Measurements from ENCODE around the gene RALB. TPM values are rescaled to one million over a fixed set of nuclear protein-coding genes. Genes with fewer than 3 reads are reported as not detected.

Gene RALB
- polyA plus RNA-seq, 2 of the 4 experiments (the other 2 are of a cell fraction): 72.9 to 76.5 TPM

DNA sequence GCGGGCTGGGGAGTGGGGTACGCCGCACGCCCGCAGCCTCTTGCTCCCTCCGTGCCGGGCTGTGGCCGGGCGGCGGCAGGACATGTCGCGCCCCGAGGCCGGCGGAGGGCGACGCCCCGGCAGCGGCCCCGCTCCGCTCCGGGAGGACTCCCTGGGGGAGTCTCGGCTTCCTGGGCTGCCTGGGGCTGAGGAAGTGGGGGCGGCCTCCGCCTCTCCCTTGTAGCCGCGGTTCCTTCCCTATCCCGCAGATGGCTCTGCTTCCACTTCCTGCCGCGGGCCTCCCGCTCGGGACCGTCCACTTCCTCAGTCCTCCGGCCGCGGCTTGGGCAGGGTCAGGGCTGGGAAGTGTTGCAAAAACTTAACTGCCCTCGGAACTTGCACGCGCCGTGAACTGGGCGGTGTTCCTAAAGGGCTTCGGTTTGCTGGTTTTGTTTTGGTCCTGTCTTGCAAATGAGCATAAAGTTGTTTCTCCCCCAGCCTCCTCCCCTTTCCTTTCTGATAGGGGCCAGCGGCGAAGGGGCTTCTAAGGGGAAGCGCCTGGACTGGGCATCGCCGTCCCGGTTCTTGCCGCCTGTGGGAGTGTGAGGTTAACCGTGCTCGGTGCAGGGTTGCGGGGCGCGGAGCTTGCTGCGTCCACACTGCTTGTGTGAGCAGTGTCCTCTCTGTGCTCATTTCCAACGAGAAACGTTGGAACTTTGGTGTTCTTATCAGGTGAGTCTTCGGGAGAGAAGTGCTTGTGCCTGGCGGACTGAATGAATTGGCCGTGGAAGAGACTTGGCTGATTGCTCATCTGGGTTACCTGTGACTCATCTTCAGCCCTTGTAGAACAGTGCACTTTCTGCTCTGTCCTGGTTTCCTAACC is 600 bp downstream of the RALB start:
- Histone ChIP-seq H3K4me3 (peak overlapping the region; percentile 79), H3K4me2 (peak overlapping the region; percentile 82), H3K4me1 (peaks cover 11% of the 10 kb centered on the region), H3K27ac (peak overlapping the region; percentile 92 to 98), H3K9me3 (no peaks in the 10 kb centered on the region)
- no peak for FAIRE-seq
- ATAC-seq: peak; percentile 81 to 89
- WGBS (ENCODE audit: missing lambda C conversion rate): 4% methylated on average over 33 of the region's 60 CpGs
- POLR2A ChIA-PET: interaction anchor here (1.3 kb wide), 2 partner anchors 13 to 30 kb away, joined by 5 to 15 read pairs; partner anchors contain the start of gene TMEM185B
- CTCF ChIA-PET: interaction anchor here (0.6 to 3.6 kb wide), 10 partner anchors 8 to 427 kb away, joined by 3 to 23 read pairs (median 4); no protein-coding TSS in a partner anchor
- DNase-seq (ENCODE audit: low read depth in 1 of 2, low spot score in 1 of 2): peak; percentile 64 to 70
- TF ChIP-seq HOXB5 (CRISPR knock-in tag; IDR thresholded peaks at IDR 0.05) (no peak), ZSCAN20 (CRISPR knock-in tag; IDR thresholded peaks at IDR 0.05) (no peak), RFX5 (IDR thresholded peaks at IDR 0.05) (no peak), ESRRA (IDR thresholded peaks at IDR 0.05; ENCODE audit: borderline replicate concordance, low read length) (no peak), CBX2 (IDR thresholded peaks at IDR 0.05; ENCODE audit: borderline replicate concordance, low read depth) (no peak), SMC3 (IDR thresholded peaks at IDR 0.05) (peak; percentile 61), MAFK (IDR thresholded peaks at IDR 0.05; ENCODE audit: partially characterized antibody) (no peak), PHF8 (IDR thresholded peaks at IDR 0.05; ENCODE audit: borderline replicate concordance, low read depth) (peak; percentile 33; the same call in 1 of the 2 replicates), KDM5A (IDR thresholded peaks at IDR 0.05) (no peak), MYC (IDR thresholded peaks at IDR 0.05; ENCODE audit: borderline replicate concordance, low read length) (no peak), RAD21 (conservative IDR thresholded peaks at IDR 0.05 in 1 of 2, IDR thresholded peaks at IDR 0.05 in 1 of 2) (peak; percentile 31 to 47; a peak in 3 of 5 replicates), EHF (CRISPR knock-in tag; IDR thresholded peaks at IDR 0.05) (no peak), KDM1A (IDR thresholded peaks at IDR 0.05; ENCODE audit: low read depth) (no peak), NPAS2 (CRISPR knock-in tag; IDR thresholded peaks at IDR 0.05; ENCODE audit: borderline replicate concordance) (no peak), BHLHE40 (IDR thresholded peaks at IDR 0.05; ENCODE audit: low read depth, low read length) (no peak), FOSB (CRISPR knock-in tag; IDR thresholded peaks at IDR 0.05) (no peak), ZFP36 (IDR thresholded peaks at IDR 0.05; ENCODE audit: borderline replicate concordance, partially characterized antibody) (no peak), SREBF2 (IDR thresholded peaks at IDR 0.05) (no peak), FOSL2 (IDR thresholded peaks at IDR 0.05) (no peak), FOSL2 (CRISPR knock-in tag; IDR thresholded peaks at IDR 0.05) (peak; percentile 58), CHD4 (IDR thresholded peaks at IDR 0.05; ENCODE audit: borderline replicate concordance) (no peak), TP53 (CRISPR knock-in tag; IDR thresholded peaks at IDR 0.05) (no peak), RCOR1 (IDR thresholded peaks at IDR 0.05; ENCODE audit: low read depth, low read length) (no peak), EHMT2 (IDR thresholded peaks at IDR 0.05; ENCODE audit: low read depth) (no peak), GATA3 (IDR thresholded peaks at IDR 0.05; ENCODE audit: borderline replicate concordance) (no peak), HOXB13 (CRISPR knock-in tag; IDR thresholded peaks at IDR 0.05; ENCODE audit: low read depth) (no peak)
- TF ChIP-seq, protein P1, sequence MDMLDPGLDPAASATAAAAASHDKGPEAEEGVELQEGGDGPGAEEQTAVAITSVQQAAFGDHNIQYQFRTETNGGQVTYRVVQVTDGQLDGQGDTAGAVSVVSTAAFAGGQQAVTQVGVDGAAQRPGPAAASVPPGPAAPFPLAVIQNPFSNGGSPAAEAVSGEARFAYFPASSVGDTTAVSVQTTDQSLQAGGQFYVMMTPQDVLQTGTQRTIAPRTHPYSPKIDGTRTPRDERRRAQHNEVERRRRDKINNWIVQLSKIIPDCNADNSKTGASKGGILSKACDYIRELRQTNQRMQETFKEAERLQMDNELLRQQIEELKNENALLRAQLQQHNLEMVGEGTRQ (IDR thresholded peaks at IDR 0.05): no peak
- TF ChIP-seq, protein P2, sequence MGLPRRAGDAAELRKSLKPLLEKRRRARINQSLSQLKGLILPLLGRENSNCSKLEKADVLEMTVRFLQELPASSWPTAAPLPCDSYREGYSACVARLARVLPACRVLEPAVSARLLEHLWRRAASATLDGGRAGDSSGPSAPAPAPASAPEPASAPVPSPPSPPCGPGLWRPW (IDR thresholded peaks at IDR 0.05): no peak
- TF ChIP-seq, protein P3, sequence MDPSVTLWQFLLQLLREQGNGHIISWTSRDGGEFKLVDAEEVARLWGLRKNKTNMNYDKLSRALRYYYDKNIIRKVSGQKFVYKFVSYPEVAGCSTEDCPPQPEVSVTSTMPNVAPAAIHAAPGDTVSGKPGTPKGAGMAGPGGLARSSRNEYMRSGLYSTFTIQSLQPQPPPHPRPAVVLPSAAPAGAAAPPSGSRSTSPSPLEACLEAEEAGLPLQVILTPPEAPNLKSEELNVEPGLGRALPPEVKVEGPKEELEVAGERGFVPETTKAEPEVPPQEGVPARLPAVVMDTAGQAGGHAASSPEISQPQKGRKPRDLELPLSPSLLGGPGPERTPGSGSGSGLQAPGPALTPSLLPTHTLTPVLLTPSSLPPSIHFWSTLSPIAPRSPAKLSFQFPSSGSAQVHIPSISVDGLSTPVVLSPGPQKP (IDR thresholded peaks at IDR 0.05; ENCODE audit: low read depth, low read length): no peak
- TF ChIP-seq, protein P4, sequence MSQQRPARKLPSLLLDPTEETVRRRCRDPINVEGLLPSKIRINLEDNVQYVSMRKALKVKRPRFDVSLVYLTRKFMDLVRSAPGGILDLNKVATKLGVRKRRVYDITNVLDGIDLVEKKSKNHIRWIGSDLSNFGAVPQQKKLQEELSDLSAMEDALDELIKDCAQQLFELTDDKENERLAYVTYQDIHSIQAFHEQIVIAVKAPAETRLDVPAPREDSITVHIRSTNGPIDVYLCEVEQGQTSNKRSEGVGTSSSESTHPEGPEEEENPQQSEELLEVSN (IDR thresholded peaks at IDR 0.05; ENCODE audit: borderline replicate concordance, low read depth): no peak; the same call in 1 of the 2 replicates
- TF ChIP-seq, protein P5, sequence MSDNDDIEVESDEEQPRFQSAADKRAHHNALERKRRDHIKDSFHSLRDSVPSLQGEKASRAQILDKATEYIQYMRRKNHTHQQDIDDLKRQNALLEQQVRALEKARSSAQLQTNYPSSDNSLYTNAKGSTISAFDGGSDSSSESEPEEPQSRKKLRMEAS (IDR thresholded peaks at IDR 0.05): peak; percentile 45
- TF ChIP-seq, protein P6, sequence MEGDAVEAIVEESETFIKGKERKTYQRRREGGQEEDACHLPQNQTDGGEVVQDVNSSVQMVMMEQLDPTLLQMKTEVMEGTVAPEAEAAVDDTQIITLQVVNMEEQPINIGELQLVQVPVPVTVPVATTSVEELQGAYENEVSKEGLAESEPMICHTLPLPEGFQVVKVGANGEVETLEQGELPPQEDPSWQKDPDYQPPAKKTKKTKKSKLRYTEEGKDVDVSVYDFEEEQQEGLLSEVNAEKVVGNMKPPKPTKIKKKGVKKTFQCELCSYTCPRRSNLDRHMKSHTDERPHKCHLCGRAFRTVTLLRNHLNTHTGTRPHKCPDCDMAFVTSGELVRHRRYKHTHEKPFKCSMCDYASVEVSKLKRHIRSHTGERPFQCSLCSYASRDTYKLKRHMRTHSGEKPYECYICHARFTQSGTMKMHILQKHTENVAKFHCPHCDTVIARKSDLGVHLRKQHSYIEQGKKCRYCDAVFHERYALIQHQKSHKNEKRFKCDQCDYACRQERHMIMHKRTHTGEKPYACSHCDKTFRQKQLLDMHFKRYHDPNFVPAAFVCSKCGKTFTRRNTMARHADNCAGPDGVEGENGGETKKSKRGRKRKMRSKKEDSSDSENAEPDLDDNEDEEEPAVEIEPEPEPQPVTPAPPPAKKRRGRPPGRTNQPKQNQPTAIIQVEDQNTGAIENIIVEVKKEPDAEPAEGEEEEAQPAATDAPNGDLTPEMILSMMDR (IDR thresholded peaks at IDR 0.05): peak; percentile 44
- TF ChIP-seq, protein P7, sequence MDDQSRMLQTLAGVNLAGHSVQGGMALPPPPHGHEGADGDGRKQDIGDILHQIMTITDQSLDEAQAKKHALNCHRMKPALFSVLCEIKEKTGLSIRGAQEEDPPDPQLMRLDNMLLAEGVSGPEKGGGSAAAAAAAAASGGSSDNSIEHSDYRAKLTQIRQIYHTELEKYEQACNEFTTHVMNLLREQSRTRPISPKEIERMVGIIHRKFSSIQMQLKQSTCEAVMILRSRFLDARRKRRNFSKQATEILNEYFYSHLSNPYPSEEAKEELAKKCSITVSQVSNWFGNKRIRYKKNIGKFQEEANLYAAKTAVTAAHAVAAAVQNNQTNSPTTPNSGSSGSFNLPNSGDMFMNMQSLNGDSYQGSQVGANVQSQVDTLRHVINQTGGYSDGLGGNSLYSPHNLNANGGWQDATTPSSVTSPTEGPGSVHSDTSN (IDR thresholded peaks at IDR 0.05): no peak
- TF ChIP-seq, protein P8, sequence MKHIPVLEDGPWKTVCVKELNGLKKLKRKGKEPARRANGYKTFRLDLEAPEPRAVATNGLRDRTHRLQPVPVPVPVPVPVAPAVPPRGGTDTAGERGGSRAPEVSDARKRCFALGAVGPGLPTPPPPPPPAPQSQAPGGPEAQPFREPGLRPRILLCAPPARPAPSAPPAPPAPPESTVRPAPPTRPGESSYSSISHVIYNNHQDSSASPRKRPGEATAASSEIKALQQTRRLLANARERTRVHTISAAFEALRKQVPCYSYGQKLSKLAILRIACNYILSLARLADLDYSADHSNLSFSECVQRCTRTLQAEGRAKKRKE (CRISPR knock-in tag; IDR thresholded peaks at IDR 0.05; ENCODE audit: low read depth): no peak

All from A549 (cell line).